H9 (cell line): ENCODE results near the gene THSD7A. TPM values are rescaled to one million over a fixed set of nuclear protein-coding genes. Genes with fewer than 3 reads are reported as not detected.

Experiments used
- DNase-seq: peaks from one replicate; pipeline ENCODE4 v3.0.0-alpha.2; 2017
- H2AFZ ChIP-seq: one replicate; pipeline ENCODE4 v1.6.1; 2013; ENCODE audit warnings: mild to moderate bottlenecking, low read length, control low read depth, moderate library complexity
- H2AK5ac ChIP-seq: 2 replicates; pipeline ENCODE4 v1.6.1; 2013; ENCODE audit warnings: low read length, control low read depth, mixed read lengths; ENCODE audit not compliant: insufficient read length
- H2BK120ac ChIP-seq: one replicate; pipeline ENCODE4 v1.6.1; 2013; ENCODE audit warnings: low read depth, mild to moderate bottlenecking, low read length, control low read depth, inconsistent platforms; ENCODE audit not compliant: poor library complexity, severe bottlenecking
- H2BK12ac ChIP-seq: 2 replicates; pipeline ENCODE4 v1.6.1; 2013; ENCODE audit warnings: low read length, control low read depth, mixed read lengths, low read depth; ENCODE audit not compliant: insufficient read length
- H2BK15ac ChIP-seq: 2 replicates; pipeline ENCODE4 v1.6.1; 2013; ENCODE audit warnings: low read depth, low read length, control low read depth
- H2BK20ac ChIP-seq: one replicate; pipeline ENCODE4 v1.6.1; 2013; ENCODE audit warnings: low read depth, mild to moderate bottlenecking, low read length, control low read depth, inconsistent platforms; ENCODE audit not compliant: poor library complexity, severe bottlenecking
- H2BK5ac ChIP-seq: 2 replicates; pipeline ENCODE4 v1.6.1; 2013; ENCODE audit warnings: low read length, control low read depth, mixed read lengths; ENCODE audit not compliant: insufficient read length
- H3K14ac ChIP-seq: 2 replicates; pipeline ENCODE4 v1.6.1; 2013; ENCODE audit warnings: low read length, control low read depth; ENCODE audit not compliant: insufficient read depth
- H3K18ac ChIP-seq: 2 replicates; pipeline ENCODE4 v1.6.1; 2013; ENCODE audit warnings: low read depth, mild to moderate bottlenecking, mixed read lengths, low read length, control low read depth; ENCODE audit not compliant: insufficient read length
- H3K23ac ChIP-seq: 2 replicates; pipeline ENCODE4 v1.6.1; 2013; ENCODE audit warnings: low read length, control low read depth, mixed read lengths, low read depth; ENCODE audit not compliant: insufficient read length
- H3K23me2 ChIP-seq: 2 replicates; pipeline ENCODE4 v1.6.1; 2013; ENCODE audit warnings: low read depth, mild to moderate bottlenecking, mixed read lengths, low read length, control low read depth; ENCODE audit not compliant: insufficient read length, poor library complexity, severe bottlenecking
- H3K27ac ChIP-seq: 2 replicates; pipeline ENCODE4 v1.5.1; 2013; ENCODE audit warnings: low read length, control low read depth, mixed read lengths, low read depth; ENCODE audit not compliant: insufficient read length
- H3K27me3 ChIP-seq: 2 replicates; pipeline ENCODE4 v1.6.1; 2013; ENCODE audit warnings: low read length, control low read depth, inconsistent platforms; ENCODE audit not compliant: insufficient read depth
- H3K4ac ChIP-seq: 2 replicates; pipeline ENCODE4 v1.6.1; 2013; ENCODE audit warnings: low read depth, mild to moderate bottlenecking, control low read depth, inconsistent platforms, low read length, moderate library complexity
- H3K4me1 ChIP-seq: 2 replicates; pipeline ENCODE4 v1.6.1; 2013; ENCODE audit warnings: low read length, control low read depth, inconsistent platforms; ENCODE audit not compliant: insufficient read depth
- H3K4me2 ChIP-seq: 2 replicates; pipeline ENCODE4 v1.6.1; 2013; ENCODE audit warnings: low read length, control low read depth, mixed read lengths; ENCODE audit not compliant: insufficient read length, insufficient read depth
- H3K56ac ChIP-seq: 2 replicates; pipeline ENCODE4 v1.6.1; 2013; ENCODE audit warnings: low read depth, mild to moderate bottlenecking, mixed read lengths, low read length, control low read depth; ENCODE audit not compliant: insufficient read length
- H3K79me1 ChIP-seq: 2 replicates; pipeline ENCODE4 v1.6.1; 2013; ENCODE audit warnings: low read depth, mild to moderate bottlenecking, moderate library complexity, low read length, control low read depth, inconsistent platforms; ENCODE audit not compliant: insufficient read depth, poor library complexity, severe bottlenecking
- H3K79me2 ChIP-seq: 2 replicates; pipeline ENCODE4 v1.6.1; 2013; ENCODE audit warnings: low read length, control low read depth, inconsistent platforms; ENCODE audit not compliant: insufficient read depth
- H3K9ac ChIP-seq: 2 replicates; pipeline ENCODE4 v1.6.1; 2013; ENCODE audit warnings: low read length, control low read depth, mixed read lengths; ENCODE audit not compliant: insufficient read length; ENCODE audit errors: extremely low read depth
- H3K9me3 ChIP-seq: one replicate; pipeline ENCODE4 v1.6.1; 2013; ENCODE audit warnings: low read depth, low read length, inconsistent platforms; ENCODE audit not compliant: control insufficient read depth
- H3T11ph ChIP-seq: one replicate; pipeline ENCODE4 v1.6.1; 2013; ENCODE audit warnings: mild to moderate bottlenecking, low read length, control low read depth, inconsistent platforms
- H4K20me1 ChIP-seq: one replicate; pipeline ENCODE4 v1.6.1; 2013; ENCODE audit not compliant: control insufficient read depth, insufficient read length, insufficient read depth
- H4K5ac ChIP-seq: 2 replicates; pipeline ENCODE4 v1.6.1; 2013; ENCODE audit warnings: low read depth, mild to moderate bottlenecking, mixed read lengths, low read length, control low read depth; ENCODE audit not compliant: insufficient read length
- H4K8ac ChIP-seq: replicated peaks from 2 replicates; pipeline ENCODE4 v1.6.1; 2013; ENCODE audit warnings: low read length, control low read depth, mixed read lengths, low read depth; ENCODE audit not compliant: insufficient read length
- H4K91ac ChIP-seq: 2 replicates; pipeline ENCODE4 v1.6.1; 2013; ENCODE audit warnings: low read depth, mild to moderate bottlenecking, moderate library complexity, mixed read lengths, low read length, control low read depth; ENCODE audit not compliant: insufficient read length
- H3K27ac Mint-ChIP-seq, 3 experiments: 2 replicates in 2 of 3; 3 replicates in 1 of 3; pipeline ENCODE4 v1.8.0; 2020 to 2021; ENCODE audit warnings: mixed read lengths in 3 of 3, mild to moderate bottlenecking in 1 of 3, moderate library complexity in 1 of 3
- H3K27me3 Mint-ChIP-seq: 2 replicates; pipeline ENCODE4 v1.8.0; 2021; ENCODE audit warnings: low read depth, mild to moderate bottlenecking, moderate library complexity, mixed read lengths
- H3K36me3 Mint-ChIP-seq, 3 experiments: 2 replicates in 2 of 3; 3 replicates in 1 of 3; pipeline ENCODE4 v1.8.0; 2020 to 2021; ENCODE audit warnings: low read depth in 3 of 3, mixed read lengths in 3 of 3; ENCODE audit not compliant: insufficient read depth in 1 of 3
- H3K4me1 Mint-ChIP-seq, 2 experiments: 2 replicates each; pipeline ENCODE4 v1.8.0; 2020; ENCODE audit warnings: mixed read lengths in 2 of 2
- H3K4me3 Mint-ChIP-seq, 2 experiments: 2 replicates in 1 of 2; 3 replicates in 1 of 2; pipeline ENCODE4 v1.8.0; 2020 to 2021; ENCODE audit warnings: mild to moderate bottlenecking in 2 of 2, mixed read lengths in 2 of 2, moderate library complexity in 1 of 2
- H3K9me3 Mint-ChIP-seq, 2 experiments: 2 replicates in 1 of 2; 3 replicates in 1 of 2; pipeline ENCODE4 v1.8.0; 2020; ENCODE audit warnings: mild to moderate bottlenecking in 2 of 2, mixed read lengths in 2 of 2, moderate library complexity in 1 of 2
- CTCF ChIP-seq: fragments of 200-600 bp; sonication (generic); conservative IDR thresholded peaks from 3 replicates; pipeline ENCODE4 v1.8.0; 2021; ENCODE audit warnings: antibody characterized with exemption, mild to moderate bottlenecking
- total RNA-seq: library from RNA; stranded (reverse); gene quantifications from 2 replicates; pipeline ENCODE4 v1.2.1, GENCODE V29; 2021

Gene THSD7A
- total RNA-seq, 1 experiment from 2014 or later = 0.42 TPM

- Histone ChIP-seq H3K9me3 (no peaks in the 10 kb centered on the region), H2BK5ac (no peak overlapping the region), H3K4me1 (no peaks in the 10 kb centered on the region), H4K20me1 (no peaks in the 10 kb centered on the region), H3K56ac (no peak overlapping the region), H4K91ac (no peak overlapping the region), H3K27ac (no peak overlapping the region), H3K18ac (no peak overlapping the region), H3K9ac (no peak overlapping the region), H3K79me2 (no peaks in the 10 kb centered on the region), H3K27me3 (no peaks in the 10 kb centered on the region), H2AK5ac (no peak overlapping the region), H2AFZ (no peak overlapping the region), H3K79me1 (no peaks in the 10 kb centered on the region), H2BK12ac (no peak overlapping the region), H2BK15ac (no peak overlapping the region), H3K23ac (no peak overlapping the region), H3K14ac (no peak overlapping the region), H3K4me2 (no peak overlapping the region), H2BK20ac (no peak overlapping the region), H3K23me2 (no peaks in the 10 kb centered on the region), H3K4ac (no peak overlapping the region), H2BK120ac (no peak overlapping the region), H3T11ph (no peak overlapping the region), H4K8ac (no peak overlapping the region), H4K5ac (no peak overlapping the region)
- no peak for DNase-seq
- no peaks in the 10 kb centered on the region for H3K27me3 Mint-ChIP-seq
- no peaks in the 10 kb centered on the region; a peak in 2 of 7 replicates for H3K36me3 Mint-ChIP-seq
- no peak overlapping the region for H3K27ac Mint-ChIP-seq
- no peak overlapping the region for H3K4me3 Mint-ChIP-seq
- no peaks in the 10 kb centered on the region; a peak in 1 of 5 replicates for H3K9me3 Mint-ChIP-seq
- no peak for TF ChIP-seq CTCF
- no peaks in the 10 kb centered on the region for H3K4me1 Mint-ChIP-seq
These were observed 240.1 kb downstream of the THSD7A start for GRCh38 chr7:11591943-11592342.
